Fibroblast of villous mesenchyme (primary cell): Measurements from ENCODE around the gene SRD5A3. TPM values are rescaled to one million over a fixed set of nuclear protein-coding genes. Genes with fewer than 3 reads are reported as not detected.

Experiments used
- DNase-seq: peaks from one replicate; pipeline ENCODE4 v3.0.0-alpha.2; 2010; ENCODE audit warnings: low read depth
- H3K4me3 ChIP-seq: 2 replicates; pipeline ENCODE4 v1.5.1; 2011; ENCODE audit warnings: low read depth, mild to moderate bottlenecking, low read length
- CTCF ChIP-seq: IDR thresholded peaks from 2 replicates; pipeline ENCODE4 v1.5.1; 2012; ENCODE audit warnings: low read depth, mild to moderate bottlenecking, low read length; ENCODE audit not compliant: insufficient read depth
- total RNA-seq: library from RNA; depleted of rRNA; stranded (reverse); fragments of >200 nt; gene quantifications from 2 replicates; pipeline ENCODE4 v1.2.3, GENCODE V29; 2012

The SRD5A3 gene
- total RNA-seq, 1 donor, result 8.6 TPM

- H3K4me3 ChIP-seq, result no peak overlapping the region
- DNase-seq, result no peak
- TF ChIP-seq CTCF, result no peak
Measured at GRCh38 chr4:55329012-55329411, 17.0 kb upstream of the SRD5A3 start.

- no peak for TF ChIP-seq CTCF
- DNase-seq, result no peak
- no peak overlapping the region for H3K4me3 ChIP-seq
Measured at GRCh38 chr4:55330241-55330640, 15.8 kb upstream of the SRD5A3 start.

GRCh38 chr4:55336138-55337034 is 9.7 kb upstream of the SRD5A3 start:
- H3K4me3 ChIP-seq, result no peak overlapping the region
- DNase-seq, result no peak
- no peak for TF ChIP-seq CTCF

- DNase-seq, result no peak
- TF ChIP-seq CTCF, result no peak
Measured at GRCh38 chr4:55337944-55338343, 8.1 kb upstream of the SRD5A3 start.

GRCh38 chr4:55338486-55338885 is 7.6 kb upstream of the SRD5A3 start:
- TF ChIP-seq CTCF, result no peak
- no peak overlapping the region for H3K4me3 ChIP-seq
- peak; percentile 46 for DNase-seq

More at GRCh38 chr4:55337944-55338343, 8.1 kb upstream of the SRD5A3 start:
- no peak overlapping the region for H3K4me3 ChIP-seq

- no peak for TF ChIP-seq CTCF
- no peak for DNase-seq
- H3K4me3 ChIP-seq, result no peak overlapping the region
Measured at GRCh38 chr4:55340266-55340665, 5.8 kb upstream of the SRD5A3 start.

GRCh38 chr4:55343887-55344286 is 2.2 kb upstream of the SRD5A3 start:
- DNase-seq, result no peak
- no peak for TF ChIP-seq CTCF
- no peak overlapping the region for H3K4me3 ChIP-seq
